ENCODE results near the gene KIAA0513. TPM values are rescaled to one million over a fixed set of nuclear protein-coding genes. Genes with fewer than 3 reads are reported as not detected.
A peak's percentile ranks its signal among the peaks of the same experiment; 100 is the strongest.

The KIAA0513 gene
- total RNA-seq, 1 donor: 35.1 TPM

DNA sequence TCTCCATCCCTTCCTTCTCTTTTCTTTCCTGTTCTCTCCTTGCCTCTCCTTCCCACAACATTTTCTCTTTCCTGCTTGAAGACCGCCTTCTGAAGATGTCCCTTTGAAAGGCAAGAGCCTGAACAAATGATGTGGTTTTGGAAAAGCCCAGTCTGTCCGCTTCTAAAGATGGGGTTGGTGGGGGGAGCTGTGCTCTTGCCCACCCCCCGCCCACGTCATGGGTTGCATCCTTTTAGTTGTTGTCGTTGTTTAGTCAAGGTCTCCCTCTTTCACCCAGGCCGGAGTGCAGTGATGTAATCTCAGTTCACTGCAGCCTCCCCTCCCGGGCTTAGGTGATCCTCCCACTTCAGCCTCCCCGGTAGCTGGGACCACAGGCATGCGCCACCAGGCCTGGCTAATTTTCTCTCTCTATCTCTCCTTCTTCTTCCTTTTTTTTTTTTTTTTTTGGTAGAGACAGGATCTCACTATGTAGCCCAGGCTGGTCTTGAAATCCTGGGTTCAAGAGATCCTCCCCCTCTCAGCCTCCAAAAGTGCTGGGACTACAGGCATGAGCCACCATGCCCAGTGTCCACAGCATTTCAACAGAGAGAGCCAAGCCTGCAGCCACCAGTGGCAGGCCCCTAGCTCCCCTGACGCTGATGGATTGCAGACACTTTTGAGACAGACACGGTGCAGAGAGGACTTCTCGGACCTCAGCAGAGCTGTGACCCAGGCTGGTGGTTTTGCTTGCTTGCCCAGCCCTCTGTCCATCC lies 110.7 kb downstream of the KIAA0513 start:
- no peaks in the 10 kb centered on the region for H3K27me3 ChIP-seq (ENCODE audit: insufficient read depth, low read length)
- H3K79me2 ChIP-seq (ENCODE audit: insufficient read depth, low read length): no peaks in the 10 kb centered on the region
- no peaks in the 10 kb centered on the region for H4K20me1 ChIP-seq (ENCODE audit: insufficient read depth, low read length)
- peaks cover 26% of the 10 kb centered on the region for H3K4me1 ChIP-seq (ENCODE audit: insufficient read depth, low read length)
- H3K9me3 ChIP-seq (ENCODE audit: low read depth, low read length): no peaks in the 10 kb centered on the region
- peak; percentile 35 for DNase-seq (ENCODE audit: insufficient read length, low spot score, missing footprints)
- peak overlapping the region; percentile 65 for H3K4me3 ChIP-seq (ENCODE audit: insufficient read depth, low read length)
- H3K36me3 ChIP-seq (ENCODE audit: insufficient read depth, low read length): no peaks in the 10 kb centered on the region
- H3K27ac ChIP-seq (ENCODE audit: low read depth, low read length): peak overlapping the region; percentile 41
- TF ChIP-seq, protein P1, sequence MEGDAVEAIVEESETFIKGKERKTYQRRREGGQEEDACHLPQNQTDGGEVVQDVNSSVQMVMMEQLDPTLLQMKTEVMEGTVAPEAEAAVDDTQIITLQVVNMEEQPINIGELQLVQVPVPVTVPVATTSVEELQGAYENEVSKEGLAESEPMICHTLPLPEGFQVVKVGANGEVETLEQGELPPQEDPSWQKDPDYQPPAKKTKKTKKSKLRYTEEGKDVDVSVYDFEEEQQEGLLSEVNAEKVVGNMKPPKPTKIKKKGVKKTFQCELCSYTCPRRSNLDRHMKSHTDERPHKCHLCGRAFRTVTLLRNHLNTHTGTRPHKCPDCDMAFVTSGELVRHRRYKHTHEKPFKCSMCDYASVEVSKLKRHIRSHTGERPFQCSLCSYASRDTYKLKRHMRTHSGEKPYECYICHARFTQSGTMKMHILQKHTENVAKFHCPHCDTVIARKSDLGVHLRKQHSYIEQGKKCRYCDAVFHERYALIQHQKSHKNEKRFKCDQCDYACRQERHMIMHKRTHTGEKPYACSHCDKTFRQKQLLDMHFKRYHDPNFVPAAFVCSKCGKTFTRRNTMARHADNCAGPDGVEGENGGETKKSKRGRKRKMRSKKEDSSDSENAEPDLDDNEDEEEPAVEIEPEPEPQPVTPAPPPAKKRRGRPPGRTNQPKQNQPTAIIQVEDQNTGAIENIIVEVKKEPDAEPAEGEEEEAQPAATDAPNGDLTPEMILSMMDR (IDR thresholded peaks at IDR 0.05; ENCODE audit: extremely low read depth, low read depth, low read length): no peak
- H2AFZ ChIP-seq (ENCODE audit: low read length): peak overlapping the region; percentile 77
- peak overlapping the region; percentile 72 for H3K4me2 ChIP-seq (ENCODE audit: insufficient read depth, low read length)

DNA sequence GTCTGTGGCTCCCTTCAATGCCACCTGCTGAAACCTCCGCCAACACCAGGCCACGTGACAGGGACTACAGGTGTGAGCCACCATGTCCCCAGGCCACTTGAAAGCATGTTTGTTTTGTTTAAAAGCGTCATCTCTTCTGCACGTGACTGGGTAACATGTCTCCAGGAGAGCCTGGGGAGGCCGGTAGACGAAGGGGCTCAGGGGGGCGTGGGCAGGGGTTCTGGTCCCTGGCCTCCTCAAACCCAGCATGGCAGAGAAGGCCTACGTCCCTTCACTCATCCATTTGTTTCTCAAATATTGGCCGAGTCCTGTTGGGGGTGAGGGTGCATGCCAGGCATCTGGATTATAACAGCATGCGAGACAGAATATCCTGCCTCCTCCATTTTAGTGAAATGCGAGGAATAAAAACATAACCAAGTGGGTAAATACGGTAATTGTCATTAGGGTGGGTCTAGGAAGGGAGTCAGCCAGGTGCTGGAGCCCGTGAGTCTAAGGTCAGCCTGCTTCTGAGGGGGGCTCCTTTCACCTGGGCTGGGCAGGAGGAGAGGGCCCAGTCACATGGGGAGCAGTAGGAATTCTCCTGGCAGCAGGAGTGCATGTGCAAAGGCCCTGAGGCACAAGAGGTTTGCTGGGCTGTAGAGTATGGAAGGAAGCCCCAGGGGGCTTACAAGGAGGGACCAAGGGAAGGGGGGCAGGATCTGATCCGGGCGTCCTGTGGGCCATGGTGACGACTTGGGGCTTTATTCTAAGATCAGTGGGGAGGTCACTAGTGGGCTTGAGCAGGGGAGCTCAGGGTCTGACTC lies 111.4 kb downstream of the KIAA0513 start:
- no peaks in the 10 kb centered on the region for H3K79me2 ChIP-seq (ENCODE audit: insufficient read depth, low read length)
- H2AFZ ChIP-seq (ENCODE audit: low read length): no peak overlapping the region
- peaks cover 26% of the 10 kb centered on the region for H3K4me1 ChIP-seq (ENCODE audit: insufficient read depth, low read length)
- no peaks in the 10 kb centered on the region for H4K20me1 ChIP-seq (ENCODE audit: insufficient read depth, low read length)
- no peak overlapping the region for H3K4me3 ChIP-seq (ENCODE audit: insufficient read depth, low read length)
- H3K36me3 ChIP-seq (ENCODE audit: insufficient read depth, low read length): no peaks in the 10 kb centered on the region
- H3K9me3 ChIP-seq (ENCODE audit: low read depth, low read length): no peaks in the 10 kb centered on the region
- peak; percentile 51 for DNase-seq (ENCODE audit: insufficient read length, low spot score, missing footprints)
- no peak overlapping the region for H3K27ac ChIP-seq (ENCODE audit: low read depth, low read length)
- TF ChIP-seq, protein P1 (IDR thresholded peaks at IDR 0.05; ENCODE audit: extremely low read depth, low read depth, low read length): no peak
- no peaks in the 10 kb centered on the region for H3K27me3 ChIP-seq (ENCODE audit: insufficient read depth, low read length)
- H3K4me2 ChIP-seq (ENCODE audit: insufficient read depth, low read length): no peak overlapping the region

DNA sequence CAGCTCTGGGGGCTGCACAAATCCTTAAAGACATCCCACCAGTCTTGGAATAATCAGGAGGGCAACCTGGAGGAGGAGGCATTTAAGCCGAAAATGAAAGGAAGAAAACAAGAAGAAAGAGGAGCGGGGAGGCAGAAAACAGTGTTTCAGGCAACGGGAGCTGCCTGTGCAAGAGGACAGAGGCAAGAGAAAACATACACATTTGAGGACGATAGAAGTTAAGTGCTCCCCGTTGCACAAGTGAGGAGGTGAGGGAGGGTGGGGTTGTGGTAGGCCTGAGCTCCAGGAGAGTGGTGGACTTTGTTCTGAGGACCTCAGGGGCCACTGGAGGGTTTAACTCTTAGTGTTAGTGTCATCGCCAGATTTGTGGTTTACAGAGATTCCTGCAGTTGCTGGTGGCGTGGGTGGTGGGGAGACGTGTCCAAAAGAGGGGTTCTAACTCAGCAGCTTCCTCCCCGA lies 112.3 kb downstream of the KIAA0513 start:
- no peaks in the 10 kb centered on the region for H3K9me3 ChIP-seq (ENCODE audit: low read depth, low read length)
- no peaks in the 10 kb centered on the region for H3K79me2 ChIP-seq (ENCODE audit: insufficient read depth, low read length)
- H4K20me1 ChIP-seq (ENCODE audit: insufficient read depth, low read length): no peaks in the 10 kb centered on the region
- DNase-seq (ENCODE audit: insufficient read length, low spot score, missing footprints): peak; percentile 58
- TF ChIP-seq, protein P1 (IDR thresholded peaks at IDR 0.05; ENCODE audit: extremely low read depth, low read depth, low read length): no peak
- no peak overlapping the region for H3K27ac ChIP-seq (ENCODE audit: low read depth, low read length)
- H3K4me1 ChIP-seq (ENCODE audit: insufficient read depth, low read length): peaks cover 26% of the 10 kb centered on the region
- no peak overlapping the region for H3K4me3 ChIP-seq (ENCODE audit: insufficient read depth, low read length)
- peak overlapping the region; percentile 30 for H3K4me2 ChIP-seq (ENCODE audit: insufficient read depth, low read length)
- H3K27me3 ChIP-seq (ENCODE audit: insufficient read depth, low read length): no peaks in the 10 kb centered on the region
- H3K36me3 ChIP-seq (ENCODE audit: insufficient read depth, low read length): no peaks in the 10 kb centered on the region
- H2AFZ ChIP-seq (ENCODE audit: low read length): peak overlapping the region; percentile 22

Measured in osteoblast (primary cell).